Activated CD4-positive, CD25-positive, alpha-beta regulatory T cell treated with anti-CD3 and anti-CD28 coated beads, Interleukin-2, amount 50 U/mL, for 16 hours (primary cell): Measurements from ENCODE around the gene SPDEF.

Source experiments
- DNase-seq: peaks from one replicate; pipeline ENCODE4 v3.0.0-alpha.2; 2020; ENCODE audit warnings: low read depth, low spot score

SPDEF gene

DNA sequence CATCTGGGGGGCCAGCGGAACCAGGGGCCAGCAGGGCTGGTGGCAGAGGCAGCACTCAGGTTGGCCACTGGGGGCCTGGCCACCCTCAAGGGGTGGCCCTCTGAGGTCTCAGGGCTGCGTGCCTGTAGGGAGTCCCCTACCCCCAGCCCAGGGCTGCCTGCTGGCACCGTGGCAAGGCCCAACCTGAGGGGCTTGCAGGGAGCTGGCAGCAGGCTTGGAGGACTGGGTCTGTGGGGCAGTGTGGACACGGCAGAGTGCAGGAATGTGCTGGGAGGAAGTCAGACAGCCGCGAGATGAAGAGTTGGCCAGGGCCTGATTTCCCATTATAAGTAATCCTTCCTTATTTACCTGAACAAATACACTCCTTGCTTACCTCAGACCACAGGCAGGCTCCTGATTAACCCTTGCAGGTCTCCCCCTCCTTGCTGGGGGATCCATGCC lies at the start of gene SPDEF:
Gene SPDEF (minus strand): TSS at position 299 of the 441 bp plus-strand sequence. CDS start 11,874 bp downstream, outside the sequence.
- no peak for DNase-seq

DNA sequence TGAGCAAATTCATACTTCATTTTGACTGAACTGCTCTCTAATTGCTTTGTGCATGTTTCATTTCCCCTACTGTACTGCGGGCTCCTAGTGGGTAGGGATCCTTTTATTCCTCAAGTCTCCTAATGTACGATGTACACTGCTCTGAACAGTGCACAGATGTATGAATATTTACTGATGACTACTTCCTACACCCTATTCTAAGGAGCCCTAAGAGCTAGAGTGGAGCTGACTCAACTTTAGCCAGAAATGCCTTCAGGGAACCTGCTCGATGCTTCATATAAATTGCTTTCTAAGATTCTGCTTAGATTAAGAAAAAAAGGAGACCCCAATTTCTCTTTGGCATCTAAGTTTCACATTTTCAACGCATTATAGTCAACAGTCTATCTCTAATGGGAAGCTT lies 47.6 kb upstream of the SPDEF start:
- no peak for DNase-seq

DNA sequence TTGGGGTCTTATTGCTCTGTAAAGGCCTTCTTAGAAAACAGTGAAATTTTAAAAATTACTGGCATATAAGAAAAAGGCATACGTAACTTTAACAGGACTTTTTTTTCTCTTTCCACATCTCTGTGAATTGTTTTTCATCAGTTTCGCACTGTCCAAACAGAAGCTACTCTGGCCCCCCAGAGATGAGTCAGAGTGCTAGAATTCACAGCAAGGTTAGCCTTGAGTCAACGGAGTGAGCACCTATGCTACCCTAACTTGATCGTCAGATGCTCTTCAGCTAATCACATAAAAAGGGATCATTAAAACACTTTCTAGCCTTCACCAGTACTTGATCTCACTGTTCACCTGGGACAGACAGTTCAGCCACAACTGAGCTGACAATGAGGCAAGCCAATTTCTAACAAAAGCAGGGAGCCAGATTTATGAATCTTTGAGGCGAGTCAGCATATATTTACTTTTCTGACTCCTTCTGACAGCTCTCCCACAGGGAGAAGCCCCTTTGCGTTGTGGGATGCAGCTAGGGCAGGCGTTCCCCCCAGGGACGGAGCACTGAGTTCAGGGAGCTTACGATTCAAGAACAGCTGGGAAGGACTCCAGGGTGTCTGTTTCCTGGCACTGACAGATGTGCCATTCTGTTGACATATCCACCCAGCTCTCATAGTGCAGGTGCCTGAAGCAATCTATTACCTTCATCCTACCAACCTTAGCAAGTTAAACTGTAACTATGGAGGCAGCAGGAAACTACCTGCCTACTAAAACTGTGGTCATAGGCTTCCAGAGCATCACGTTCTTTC lies 46.4 kb upstream of the SPDEF start:
- DNase-seq, result no peak

DNA sequence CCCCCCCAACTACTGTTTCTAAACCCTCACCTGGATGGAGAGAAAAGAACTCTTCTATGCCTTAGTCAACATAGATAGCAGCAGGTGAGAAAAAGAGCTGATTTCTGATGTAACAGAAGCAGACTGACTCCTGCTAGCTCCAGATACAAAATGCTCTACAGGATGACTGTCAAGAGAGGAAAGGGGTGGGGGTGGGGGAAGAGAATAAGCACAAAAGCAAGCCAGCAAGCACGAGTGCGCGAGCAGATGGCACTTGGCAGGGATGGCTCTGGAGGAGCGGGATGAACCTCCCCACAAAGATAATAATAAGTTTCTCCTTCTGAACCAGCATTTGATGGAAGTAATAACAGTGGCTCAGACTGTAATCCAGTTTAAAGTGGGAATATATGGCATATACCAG lies 45.6 kb upstream of the SPDEF start:
- no peak for DNase-seq

DNA sequence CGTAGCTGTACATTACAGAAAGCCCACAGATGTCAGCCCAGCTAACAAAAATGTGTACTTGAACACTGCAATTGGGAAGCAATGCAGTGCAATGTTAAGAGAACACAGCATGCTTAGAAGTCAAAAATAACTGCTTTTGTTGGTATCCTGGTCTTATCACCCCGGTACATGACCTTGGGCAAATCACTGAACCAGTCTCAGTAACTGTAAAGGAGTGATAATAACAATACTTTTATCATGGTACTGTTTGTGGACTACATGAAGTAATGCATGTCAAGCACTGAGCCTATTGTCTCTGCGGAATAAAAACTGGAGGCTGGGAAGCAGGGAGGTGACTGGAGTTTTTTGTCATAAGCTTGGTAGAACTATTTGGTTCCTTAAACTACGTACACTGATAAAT lies 44.7 kb upstream of the SPDEF start:
- no peak for DNase-seq

DNA sequence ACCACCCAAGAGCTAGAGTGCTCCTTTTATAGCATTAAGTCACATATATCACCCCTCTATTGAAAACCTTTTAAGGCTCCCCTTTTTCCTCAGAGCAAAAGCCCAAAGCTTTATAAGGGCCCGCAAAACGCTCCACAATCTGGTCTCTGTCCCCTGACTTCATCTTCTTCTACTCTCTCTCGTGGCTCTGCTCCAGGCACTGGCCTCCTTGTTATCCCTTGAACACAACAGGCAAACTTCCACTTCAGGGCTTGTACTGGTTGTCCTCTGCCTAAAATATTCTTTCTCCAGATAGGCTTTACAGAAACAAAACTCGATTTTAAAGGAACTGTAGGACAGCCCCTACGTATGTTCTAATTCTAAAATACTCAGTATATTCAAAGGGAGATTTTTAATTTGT lies 44.0 kb upstream of the SPDEF start:
- no peak for DNase-seq

DNA sequence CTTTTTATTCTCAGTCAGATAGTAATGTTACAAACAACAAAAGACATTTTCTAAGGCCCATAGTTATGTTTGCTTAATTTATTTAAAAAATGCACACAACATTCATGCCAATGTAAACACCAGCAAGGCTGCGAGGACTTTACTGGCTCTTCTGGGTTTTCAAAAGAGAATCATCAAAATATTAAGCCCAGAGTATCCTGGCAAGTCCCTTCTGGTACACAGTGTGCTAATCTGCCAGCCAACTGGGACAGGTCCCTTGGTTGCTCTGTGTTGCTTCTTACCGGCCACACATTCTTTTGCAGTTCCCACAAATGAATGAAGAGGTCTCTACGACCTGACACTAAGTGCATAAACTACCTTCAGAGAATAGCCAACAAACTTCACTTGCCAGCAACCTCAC lies 42.6 kb upstream of the SPDEF start:
- DNase-seq, result no peak

DNA sequence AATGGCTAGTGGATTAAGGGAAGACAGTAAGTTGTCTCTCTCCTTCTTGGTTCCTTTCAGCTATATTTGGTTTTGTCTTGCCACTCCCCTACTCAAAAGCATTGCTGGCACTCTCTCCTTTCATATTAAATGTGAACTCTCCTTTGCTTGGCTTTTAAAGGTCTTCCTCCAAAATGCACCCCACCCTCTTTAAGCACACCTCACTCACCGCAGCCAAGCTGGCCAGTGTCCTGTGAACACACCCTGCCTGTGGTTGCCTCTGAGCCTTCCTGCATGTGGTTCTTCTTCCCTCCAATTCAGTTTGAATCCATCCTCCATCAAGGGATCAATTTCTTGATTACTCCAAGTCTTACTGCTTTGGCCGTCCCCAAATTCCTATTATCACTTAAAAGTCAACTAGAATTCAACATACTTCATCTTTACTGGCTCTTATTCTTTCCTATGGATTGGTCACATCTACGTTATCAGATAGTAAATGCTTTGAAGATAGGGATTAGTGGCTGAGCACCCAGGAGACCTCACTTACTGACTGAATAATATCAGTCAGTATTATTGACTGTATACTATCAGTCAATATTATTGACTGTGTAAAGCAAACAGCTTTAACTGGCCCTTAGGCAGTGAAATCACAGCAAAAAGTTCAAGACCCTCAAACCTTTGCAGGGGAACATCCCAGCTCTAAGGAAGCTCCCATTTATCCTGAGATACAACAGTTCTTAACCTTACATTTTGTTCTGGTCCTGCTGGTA lies 41.6 kb upstream of the SPDEF start:
- no peak for DNase-seq

DNA sequence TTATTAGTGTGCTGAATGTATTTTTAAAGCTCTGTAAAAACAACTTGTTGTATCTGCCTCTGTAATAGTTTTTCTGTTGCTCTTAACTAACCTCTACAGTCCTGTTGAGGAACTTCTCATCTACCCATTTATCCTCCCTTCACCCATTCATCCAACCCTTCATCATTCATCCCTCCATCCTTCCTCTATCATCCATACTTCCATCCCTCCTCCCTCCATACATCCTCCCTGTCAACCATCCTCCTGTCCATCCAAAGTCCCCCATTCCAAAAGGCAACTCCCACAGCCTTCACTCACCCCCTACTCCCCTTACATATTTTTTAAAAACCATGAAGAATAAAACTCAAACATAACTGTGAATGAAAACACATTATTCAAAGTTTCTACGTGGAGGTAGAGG lies 40.7 kb upstream of the SPDEF start:
- no peak for DNase-seq

DNA sequence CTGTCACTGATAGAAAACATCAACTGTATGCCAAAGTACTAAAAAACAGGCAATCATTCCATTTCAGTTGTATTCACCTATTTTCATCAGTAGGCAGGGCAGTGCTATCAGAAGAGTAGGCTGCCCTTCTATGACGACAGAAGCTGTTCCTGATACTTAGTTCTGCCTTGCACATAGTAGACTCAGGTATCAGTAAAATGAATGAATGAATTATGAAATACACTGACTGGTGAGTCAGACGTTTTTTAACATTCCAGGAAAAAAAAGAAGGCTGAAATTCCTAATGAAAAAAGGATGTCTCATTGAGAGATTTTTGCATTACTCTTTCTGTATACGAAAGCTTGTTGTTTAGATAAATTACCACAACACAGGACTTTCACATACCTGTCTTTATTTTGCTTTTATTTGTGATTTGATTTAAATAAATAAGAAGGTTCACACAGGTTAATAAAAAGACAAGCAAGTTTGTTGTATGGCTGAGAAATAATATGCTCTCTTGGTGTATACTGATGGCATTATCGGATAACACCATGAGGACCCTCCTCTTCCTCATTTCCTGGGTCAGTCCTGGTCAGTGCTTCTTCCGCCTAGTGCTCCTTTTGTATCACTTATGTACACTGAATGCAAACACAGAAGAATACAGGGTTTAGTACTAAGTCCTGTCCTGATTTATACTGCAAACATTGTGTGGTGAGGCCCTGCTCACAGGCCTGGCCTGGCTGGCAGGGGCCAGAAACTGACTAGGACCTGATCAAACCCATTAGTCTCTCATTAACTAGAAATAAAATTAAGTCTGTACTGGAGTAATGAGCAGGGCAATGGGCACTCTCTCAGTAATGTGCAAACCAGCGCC lies 39.4 kb upstream of the SPDEF start:
- DNase-seq, result no peak

DNA sequence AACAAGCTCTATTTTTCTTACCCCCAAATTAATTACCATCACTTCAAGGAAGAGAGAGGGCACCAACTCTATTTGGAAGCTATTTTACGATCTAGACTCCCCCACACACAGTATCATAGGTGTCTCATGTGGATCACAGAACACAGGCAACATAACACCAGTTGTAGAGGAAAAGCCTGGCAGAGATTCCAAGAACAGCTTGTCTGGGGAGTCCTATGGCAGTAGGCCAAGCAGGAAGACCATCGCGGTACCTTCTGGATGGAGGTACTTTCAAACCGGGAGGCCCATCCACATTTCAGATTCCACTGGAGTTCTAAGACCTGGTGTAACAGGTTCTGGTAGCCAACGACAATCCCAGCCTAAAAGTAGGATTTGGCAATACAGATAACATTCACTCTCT lies 37.6 kb upstream of the SPDEF start:
- no peak for DNase-seq

DNA sequence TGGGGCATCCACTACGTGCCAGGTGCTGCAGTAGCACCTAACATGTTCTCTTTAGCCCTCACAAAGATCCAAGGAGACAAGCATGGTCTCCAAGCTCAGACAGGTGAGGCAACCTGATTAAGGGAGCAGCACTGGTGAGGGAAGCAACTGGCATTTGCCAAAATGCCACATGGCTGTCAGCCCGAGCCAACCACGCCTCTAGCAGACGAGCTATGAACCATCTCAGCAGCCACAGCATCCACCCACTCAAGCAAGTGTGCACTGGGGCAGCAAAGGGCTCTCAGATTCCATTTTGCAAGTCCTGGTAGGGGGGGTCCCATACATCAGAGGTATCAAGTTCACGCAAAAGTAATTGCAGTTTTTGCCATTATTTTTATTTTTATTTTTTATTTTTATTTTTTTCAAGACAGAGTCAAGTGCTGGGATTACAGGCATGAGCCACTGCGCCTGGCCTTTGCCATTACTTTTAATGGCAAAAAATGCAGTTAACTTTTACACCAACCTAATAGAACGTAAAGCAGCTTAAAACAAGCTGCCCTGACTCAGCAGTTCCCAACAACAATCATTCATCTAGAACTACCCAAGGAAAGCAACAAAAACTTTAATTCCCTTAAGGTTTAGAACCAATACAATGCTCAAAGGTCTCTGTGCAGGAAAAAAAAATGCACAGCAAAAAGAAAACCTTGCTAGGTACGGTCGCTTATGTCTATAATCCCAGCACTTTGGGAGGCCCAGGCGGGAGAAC lies 36.3 kb upstream of the SPDEF start:
- DNase-seq, result no peak

DNA sequence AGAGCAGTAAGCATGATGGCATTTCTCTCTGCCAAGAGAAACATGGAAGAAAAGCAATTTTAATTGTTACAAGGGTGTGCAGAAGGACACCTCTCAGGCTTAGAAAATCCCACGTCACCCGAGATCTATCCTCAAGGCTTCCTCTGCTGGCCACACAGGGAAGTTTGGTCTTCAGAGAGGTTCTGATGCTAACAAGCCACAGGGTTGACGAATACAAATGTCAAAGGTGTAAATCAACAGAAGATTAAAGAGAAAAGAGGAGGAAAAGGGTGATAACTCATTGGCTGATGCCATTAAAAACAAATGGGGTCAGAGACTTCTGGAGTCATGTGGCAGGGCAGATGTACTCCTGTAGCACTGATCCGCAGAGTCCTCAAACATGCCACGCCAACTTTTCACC lies 33.6 kb upstream of the SPDEF start:
- no peak for DNase-seq

DNA sequence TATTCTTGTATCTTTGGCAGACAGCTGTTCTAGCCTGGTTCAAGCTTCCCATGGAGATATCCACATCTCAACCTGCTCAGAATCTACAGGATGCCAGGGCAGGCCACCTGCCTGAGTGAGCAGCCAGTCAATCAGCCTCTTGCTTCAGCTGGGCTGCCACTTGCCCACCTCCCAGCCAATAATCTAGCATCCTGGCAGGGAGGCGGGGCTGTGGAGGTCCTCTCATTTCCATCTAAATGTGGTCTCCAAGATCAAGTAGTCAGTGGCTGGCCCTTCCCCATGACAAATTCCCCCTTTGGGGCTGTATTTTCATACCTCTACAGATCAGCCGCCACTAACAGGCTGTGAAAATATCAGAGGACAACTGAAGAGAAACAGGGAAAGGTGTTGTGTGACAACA lies 33.0 kb upstream of the SPDEF start:
- DNase-seq, result no peak

DNA sequence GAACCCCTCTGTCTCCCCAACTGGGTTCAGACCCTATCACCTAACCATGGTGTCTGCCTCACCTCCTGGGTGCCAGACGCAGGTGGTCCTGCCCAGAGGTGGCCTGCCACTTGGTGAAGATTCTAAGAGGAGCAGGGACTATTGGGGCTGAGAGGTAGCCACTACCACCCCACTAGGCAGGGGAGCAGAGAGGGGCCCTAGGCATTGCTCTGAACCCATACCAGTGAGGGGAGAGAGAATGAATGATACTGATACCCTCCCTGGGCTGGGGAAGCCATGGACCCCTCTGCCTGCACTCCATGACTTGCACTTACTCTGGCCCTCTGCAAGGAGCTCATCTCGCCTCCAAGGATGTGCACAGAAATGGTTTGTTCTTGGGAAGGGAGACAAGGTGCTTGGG lies 31.7 kb upstream of the SPDEF start:
- DNase-seq, result no peak

DNA sequence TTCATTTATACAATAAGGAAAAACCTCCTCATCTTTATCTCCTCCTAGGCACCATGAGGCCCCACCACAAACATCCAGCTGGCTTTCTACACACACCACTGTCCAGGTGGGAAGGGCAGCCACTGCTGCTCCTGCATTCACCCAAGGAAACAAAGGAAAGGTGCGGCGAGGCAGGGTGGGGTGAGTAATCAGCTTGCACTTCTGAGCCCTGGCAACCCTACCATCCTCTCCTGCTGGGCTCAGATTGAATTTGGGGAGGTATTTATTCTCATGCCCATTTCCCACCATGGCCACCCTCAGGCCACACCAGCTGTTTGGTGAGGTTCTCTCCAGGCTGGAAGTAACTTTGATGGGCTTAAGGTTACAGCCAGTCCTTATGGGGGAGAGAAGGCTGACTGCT lies 31.2 kb upstream of the SPDEF start:
- no peak for DNase-seq

DNA sequence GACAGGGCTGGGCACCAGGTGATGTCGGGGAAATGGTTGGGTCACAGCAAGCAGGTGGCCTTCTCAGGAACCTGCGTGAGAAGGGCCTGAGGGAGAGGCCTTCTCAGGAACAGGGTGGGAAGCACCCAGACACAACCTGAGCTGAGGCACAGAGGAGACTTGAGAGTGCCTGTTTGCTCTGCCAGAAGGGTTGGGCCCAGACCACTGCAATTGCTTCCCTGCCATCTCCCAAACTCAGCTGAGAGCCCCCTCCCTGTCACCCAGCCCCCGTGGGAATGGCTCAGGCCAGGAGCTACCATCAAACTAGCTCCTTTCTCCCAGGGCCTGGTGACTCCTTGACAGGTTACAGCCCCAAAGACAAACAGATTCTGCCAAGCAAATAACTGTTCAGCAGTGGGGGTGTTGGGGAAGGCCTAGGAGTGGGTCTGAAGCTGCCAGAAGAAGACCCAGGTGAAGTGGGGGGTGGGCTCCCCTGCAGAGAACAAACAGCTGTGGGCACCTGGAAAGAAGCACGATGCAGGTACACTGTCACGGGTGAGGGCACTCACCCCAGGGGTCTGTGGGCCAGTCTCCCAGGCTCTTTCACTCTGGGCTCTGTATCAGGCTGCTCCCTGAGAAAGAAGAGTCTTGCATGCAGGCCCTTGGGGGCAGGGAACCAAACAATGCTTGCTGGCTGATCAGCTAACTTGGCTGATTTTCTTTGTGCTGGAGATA lies 30.4 kb upstream of the SPDEF start:
- no peak for DNase-seq

DNA sequence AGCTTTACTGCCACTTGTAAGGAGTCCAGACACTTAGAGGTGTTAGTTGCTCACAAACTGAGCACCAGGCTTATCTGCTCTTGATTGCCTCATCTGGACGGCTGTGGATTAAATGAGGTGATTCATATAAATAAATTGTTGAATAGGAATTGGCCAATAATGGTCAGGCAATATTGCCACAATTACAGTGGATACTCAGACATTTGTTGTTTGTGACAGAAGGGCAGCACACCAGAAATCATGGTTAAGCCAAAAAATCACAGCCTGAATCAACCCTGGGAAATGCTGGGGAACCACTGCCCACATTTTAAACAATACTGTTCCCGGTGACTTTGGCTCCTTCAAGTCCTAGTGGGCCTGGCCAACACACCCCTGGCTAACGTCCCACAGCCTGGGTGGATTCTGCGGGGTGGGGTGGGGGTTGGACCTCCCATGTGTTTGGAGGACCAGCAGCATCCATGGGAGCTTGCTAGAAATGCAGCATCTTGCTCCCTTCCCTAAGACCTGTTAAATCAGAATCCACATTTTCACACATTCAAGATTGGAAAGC lies 29.5 kb upstream of the SPDEF start:
- no peak for DNase-seq

DNA sequence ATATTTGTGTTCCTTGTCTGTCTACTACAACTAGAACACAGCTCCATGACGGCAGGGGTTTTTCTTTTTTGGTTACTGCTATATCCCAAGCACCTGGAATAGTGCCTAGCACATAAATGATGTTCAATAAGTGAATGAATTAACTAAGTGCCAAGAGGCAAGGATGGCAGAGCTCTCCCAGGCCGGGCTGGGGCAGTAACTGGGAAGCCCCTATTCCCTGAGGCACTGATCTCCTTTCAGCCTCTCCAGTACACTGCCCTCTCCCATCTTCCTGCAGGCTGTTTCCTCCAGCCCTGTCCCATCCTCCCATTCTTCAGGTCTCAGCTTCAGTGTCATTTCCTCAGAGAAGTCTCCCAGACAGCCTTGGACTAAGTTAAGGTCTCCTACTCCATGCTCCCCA lies 29.0 kb upstream of the SPDEF start:
- no peak for DNase-seq

DNA sequence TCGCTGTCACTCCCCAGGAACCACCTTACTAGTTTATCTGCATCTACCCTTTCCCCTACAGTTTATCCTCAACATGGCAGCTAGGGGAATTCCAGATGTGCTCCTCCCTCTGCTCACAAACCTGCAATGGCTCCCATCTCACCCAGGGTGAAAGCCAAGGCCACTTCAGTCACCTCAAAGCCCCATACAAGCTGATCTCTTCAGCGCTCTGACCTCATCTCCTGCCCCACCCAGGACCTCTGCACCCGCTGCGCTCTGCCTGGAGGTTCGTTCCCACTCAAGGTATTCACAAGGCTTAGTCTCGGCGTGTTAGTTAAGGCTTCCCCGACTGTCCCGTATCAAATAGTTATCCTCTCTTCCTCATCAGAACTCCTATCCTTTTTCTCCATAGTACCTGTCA lies 28.6 kb upstream of the SPDEF start:
- DNase-seq, result no peak
